ENCODE results near the gene UMAD1. TPM values are rescaled to one million over a fixed set of nuclear protein-coding genes. Genes with fewer than 3 reads are reported as not detected.

UMAD1 gene
- total RNA-seq, 1 donor from 2014 or later: 21.6 TPM

GRCh38 chr7:7771452-7771851 is 130.9 kb downstream of the UMAD1 start:
- Histone ChIP-seq H3K27ac (no peak overlapping the region), H3K4me3 (no peak overlapping the region), H3K27me3 (ENCODE audit: low read depth) (no peaks in the 10 kb centered on the region), H3K36me3 (no peaks in the 10 kb centered on the region), H3K4me1 (peaks cover 24% of the 10 kb centered on the region), H3K9me3 (no peaks in the 10 kb centered on the region)
- ATAC-seq: no peak
- TF ChIP-seq CTCF (IDR thresholded peaks at IDR 0.05): no peak
- no peak for DNase-seq
- intact Hi-C loops (cut with DNase I): no loop called here

GRCh38 chr7:7772397-7772821 is 131.9 kb downstream of the UMAD1 start:
- H3K27me3 ChIP-seq (ENCODE audit: low read depth): no peaks in the 10 kb centered on the region
- no peak overlapping the region for H3K4me3 ChIP-seq
- H3K9me3 ChIP-seq: no peaks in the 10 kb centered on the region
- TF ChIP-seq CTCF (IDR thresholded peaks at IDR 0.05): no peak
- DNase-seq: no peak
- H3K4me1 ChIP-seq: peaks cover 24% of the 10 kb centered on the region
- H3K36me3 ChIP-seq: no peaks in the 10 kb centered on the region
- intact Hi-C loops (cut with DNase I): no loop called here
- H3K27ac ChIP-seq: no peak overlapping the region
- no peak for ATAC-seq

GRCh38 chr7:7773334-7774309 is 133.1 kb downstream of the UMAD1 start:
- no peaks in the 10 kb centered on the region for H3K9me3 ChIP-seq
- ATAC-seq (no peak), DNase-seq (no peak)
- H3K27ac ChIP-seq: no peak overlapping the region
- no peaks in the 10 kb centered on the region for H3K27me3 ChIP-seq (ENCODE audit: low read depth)
- TF ChIP-seq CTCF (IDR thresholded peaks at IDR 0.05): no peak
- H3K4me3 ChIP-seq: no peak overlapping the region
- intact Hi-C loops (cut with DNase I): no loop called here
- H3K36me3 ChIP-seq: no peaks in the 10 kb centered on the region
- peaks cover 18% of the 10 kb centered on the region for H3K4me1 ChIP-seq

- no peaks in the 10 kb centered on the region for H3K4me1 ChIP-seq
- ATAC-seq (no peak), DNase-seq (no peak)
- no peaks in the 10 kb centered on the region for H3K27me3 ChIP-seq (ENCODE audit: low read depth)
- no peak for TF ChIP-seq CTCF (IDR thresholded peaks at IDR 0.05)
- no peaks in the 10 kb centered on the region for H3K9me3 ChIP-seq
- intact Hi-C loops (cut with DNase I): no loop called here
- no peak overlapping the region for H3K27ac ChIP-seq
- H3K4me3 ChIP-seq: no peak overlapping the region
- no peaks in the 10 kb centered on the region for H3K36me3 ChIP-seq
Observed at GRCh38 chr7:7779888-7780287, 139.3 kb downstream of the UMAD1 start.

GRCh38 chr7:7783001-7783400 is 142.4 kb downstream of the UMAD1 start:
- Histone ChIP-seq H3K27me3 (ENCODE audit: low read depth) (no peaks in the 10 kb centered on the region), H3K9me3 (no peaks in the 10 kb centered on the region), H3K4me1 (no peaks in the 10 kb centered on the region), H3K4me3 (no peak overlapping the region), H3K27ac (no peak overlapping the region), H3K36me3 (no peaks in the 10 kb centered on the region)
- intact Hi-C loops (cut with DNase I): no loop called here
- DNase-seq: no peak
- TF ChIP-seq CTCF (IDR thresholded peaks at IDR 0.05): no peak
- no peak for ATAC-seq
